Central memory CD8-positive, alpha-beta T cell (primary cell): ENCODE results near the gene ACTG1.

Experiments
- ATAC-seq: fragments of 150-1000 bp; cut with Tn5 transposase; replicated peaks from 2 replicates; pipeline ENCODE4 v1.10.0; 2022; ENCODE audit warnings: mild to moderate bottlenecking, moderate FRiP score, moderate number of reproducible peaks; ENCODE audit not compliant: poor library complexity, severe bottlenecking; ENCODE audit errors: extremely low read depth
- DNase-seq, 2 donors: peaks; one replicate each; pipeline ENCODE4 v3.0.0; 2021; ENCODE audit warnings: low spot score in 2 of 2
- H3K27ac Mint-ChIP-seq: one replicate; pipeline ENCODE4 v1.8.0; 2022; ENCODE audit warnings: low read depth, mild to moderate bottlenecking, moderate library complexity, mixed read lengths
- H3K27me3 Mint-ChIP-seq: one replicate; pipeline ENCODE4 v1.8.0; 2022; ENCODE audit warnings: mixed read lengths
- H3K36me3 Mint-ChIP-seq: one replicate; pipeline ENCODE4 v1.8.0; 2022; ENCODE audit warnings: mild to moderate bottlenecking, moderate library complexity, mixed read lengths; ENCODE audit not compliant: insufficient read depth
- H3K4me1 Mint-ChIP-seq: one replicate; pipeline ENCODE4 v1.8.0; 2022; ENCODE audit warnings: mixed read lengths
- H3K4me3 Mint-ChIP-seq: one replicate; pipeline ENCODE4 v1.8.0; 2022; ENCODE audit warnings: mild to moderate bottlenecking, moderate library complexity, mixed read lengths
- H3K9me3 Mint-ChIP-seq: one replicate; pipeline ENCODE4 v1.8.0; 2022; ENCODE audit warnings: mixed read lengths

Gene ACTG1

DNA sequence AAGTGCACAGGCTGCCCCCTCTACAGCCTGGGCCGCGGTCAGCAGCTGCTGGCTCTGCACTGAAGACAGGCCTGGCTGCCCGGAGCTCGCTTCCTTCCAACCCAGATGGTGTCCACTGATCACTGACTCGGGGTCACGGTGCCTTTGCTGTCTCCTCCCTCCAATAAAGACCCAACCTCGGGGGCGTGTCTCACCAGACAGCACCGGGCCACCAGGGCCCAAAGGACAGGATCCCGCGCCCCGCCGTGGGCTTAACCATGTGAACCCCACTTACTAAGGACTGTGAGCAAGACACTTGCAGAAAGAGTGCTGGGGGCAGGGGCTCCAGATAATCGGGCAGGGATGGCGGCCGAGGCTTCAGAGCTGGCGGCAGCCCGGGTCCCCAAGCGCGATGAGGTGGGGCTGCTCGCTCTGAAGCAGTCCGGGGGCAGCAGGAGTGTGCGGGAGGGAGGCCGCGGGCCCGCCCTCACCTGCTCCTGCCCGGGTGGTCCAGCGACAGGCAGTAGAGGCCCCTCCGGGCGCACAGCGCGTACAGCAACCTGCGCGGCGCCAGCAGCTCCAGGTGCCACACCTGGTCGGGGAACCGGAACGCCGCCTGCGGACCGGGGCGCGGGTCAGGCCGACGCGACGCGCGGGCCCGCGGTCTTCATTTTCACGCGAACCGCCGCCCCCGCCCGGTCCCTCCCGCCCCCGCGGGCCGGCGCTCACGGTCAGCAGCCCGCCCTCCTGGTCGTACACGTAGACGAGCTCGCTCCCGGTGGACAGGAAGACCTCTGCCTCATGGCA is 39.1 kb upstream of the ACTG1 start:
- Mint-ChIP-seq H3K4me3 (peak overlapping the region; percentile 84), H3K4me1 (peaks cover 32% of the 10 kb centered on the region), H3K27ac (peak overlapping the region; percentile 38), H3K36me3 (peaks cover 27% of the 10 kb centered on the region), H3K27me3 (no peaks in the 10 kb centered on the region), H3K9me3 (no peaks in the 10 kb centered on the region)
- ATAC-seq (no peak), DNase-seq (no peak)

DNA sequence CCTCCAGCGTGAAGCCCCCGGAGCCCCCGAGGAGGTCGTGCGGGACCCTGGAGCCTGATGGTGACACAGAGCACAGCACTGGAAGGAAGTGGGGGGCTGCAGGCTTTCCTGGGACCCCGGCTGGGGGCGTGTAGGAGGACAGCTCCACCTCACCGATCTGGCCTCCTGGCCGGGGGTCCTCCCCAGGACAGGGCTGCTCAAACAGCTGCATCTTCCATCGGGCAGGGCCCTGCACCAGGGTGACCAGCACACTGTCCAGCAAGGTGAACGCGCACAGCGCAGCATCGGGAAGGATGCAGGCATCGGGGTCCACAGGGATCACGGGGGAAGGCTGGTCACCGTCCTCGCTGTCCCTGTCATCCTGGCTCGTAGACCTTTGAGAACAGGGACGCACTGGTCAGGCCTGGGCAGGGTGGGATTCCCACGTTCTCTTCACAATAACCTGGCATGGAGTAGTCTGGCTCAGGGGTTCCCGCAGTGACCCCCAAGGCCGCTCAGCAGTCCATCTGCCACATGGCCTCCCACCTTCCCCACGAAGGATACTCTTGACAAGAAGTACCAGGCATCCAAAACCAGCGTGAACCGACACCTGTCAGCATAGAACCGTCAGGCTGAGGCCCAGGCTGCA is 38.3 kb upstream of the ACTG1 start:
- H3K27ac Mint-ChIP-seq: peak overlapping the region; percentile 19
- H3K27me3 Mint-ChIP-seq: no peaks in the 10 kb centered on the region
- ATAC-seq (no peak), DNase-seq (no peak)
- no peaks in the 10 kb centered on the region for H3K9me3 Mint-ChIP-seq
- H3K4me3 Mint-ChIP-seq: peak overlapping the region; percentile 84
- H3K36me3 Mint-ChIP-seq: peaks cover 29% of the 10 kb centered on the region
- peaks cover 32% of the 10 kb centered on the region for H3K4me1 Mint-ChIP-seq

DNA sequence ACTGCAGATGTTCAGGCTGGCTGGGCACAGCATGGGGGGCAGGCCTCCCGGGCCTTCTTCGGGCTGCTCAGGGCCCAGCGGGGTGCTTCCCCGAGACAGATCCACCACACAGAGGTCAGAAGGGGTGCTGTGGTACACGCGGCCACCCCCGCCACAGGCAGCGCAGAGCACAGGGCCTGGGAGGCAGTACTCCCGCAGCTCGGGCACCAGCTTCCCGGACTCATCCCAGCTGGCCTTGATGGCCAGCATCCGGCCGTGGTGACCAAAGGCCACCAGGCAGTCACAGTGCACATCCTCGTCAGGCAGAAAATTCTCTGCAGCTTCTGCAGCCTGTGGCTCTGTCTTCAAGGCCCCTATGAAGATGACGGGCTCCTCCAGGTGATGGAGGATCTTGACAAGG is 37.7 kb upstream of the ACTG1 start:
- DNase-seq: no peak
- peaks cover 30% of the 10 kb centered on the region for H3K36me3 Mint-ChIP-seq
- peak overlapping the region; percentile 84 for H3K4me3 Mint-ChIP-seq
- no peaks in the 10 kb centered on the region for H3K27me3 Mint-ChIP-seq
- peak overlapping the region; percentile 19 for H3K27ac Mint-ChIP-seq
- no peaks in the 10 kb centered on the region for H3K9me3 Mint-ChIP-seq
- ATAC-seq: no peak
- H3K4me1 Mint-ChIP-seq: peaks cover 32% of the 10 kb centered on the region

DNA sequence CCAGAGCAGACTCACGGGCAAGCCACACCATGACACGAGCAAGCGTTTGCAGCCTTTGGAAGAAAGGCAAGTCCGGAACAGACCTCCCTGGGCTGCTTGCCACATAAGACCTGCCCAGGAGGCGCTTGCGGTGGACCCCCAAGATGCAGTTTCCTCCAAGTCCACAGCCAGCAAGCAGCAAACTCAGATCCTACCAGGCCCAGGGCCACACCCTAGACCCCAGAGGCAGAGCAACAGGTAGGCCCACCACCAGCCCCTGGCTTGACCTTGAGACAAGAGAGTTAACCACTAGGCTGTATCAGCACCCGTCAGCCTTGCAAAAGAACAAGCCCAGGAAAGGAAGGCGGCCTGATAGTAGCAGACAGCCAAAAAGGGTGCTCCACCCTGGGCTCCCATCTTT is 37.2 kb upstream of the ACTG1 start:
- Mint-ChIP-seq H3K9me3 (no peaks in the 10 kb centered on the region), H3K4me1 (peaks cover 32% of the 10 kb centered on the region), H3K36me3 (peaks cover 31% of the 10 kb centered on the region), H3K4me3 (peak overlapping the region; percentile 84), H3K27ac (peak overlapping the region; percentile 19), H3K27me3 (no peaks in the 10 kb centered on the region)
- DNase-seq (no peak), ATAC-seq (no peak)

DNA sequence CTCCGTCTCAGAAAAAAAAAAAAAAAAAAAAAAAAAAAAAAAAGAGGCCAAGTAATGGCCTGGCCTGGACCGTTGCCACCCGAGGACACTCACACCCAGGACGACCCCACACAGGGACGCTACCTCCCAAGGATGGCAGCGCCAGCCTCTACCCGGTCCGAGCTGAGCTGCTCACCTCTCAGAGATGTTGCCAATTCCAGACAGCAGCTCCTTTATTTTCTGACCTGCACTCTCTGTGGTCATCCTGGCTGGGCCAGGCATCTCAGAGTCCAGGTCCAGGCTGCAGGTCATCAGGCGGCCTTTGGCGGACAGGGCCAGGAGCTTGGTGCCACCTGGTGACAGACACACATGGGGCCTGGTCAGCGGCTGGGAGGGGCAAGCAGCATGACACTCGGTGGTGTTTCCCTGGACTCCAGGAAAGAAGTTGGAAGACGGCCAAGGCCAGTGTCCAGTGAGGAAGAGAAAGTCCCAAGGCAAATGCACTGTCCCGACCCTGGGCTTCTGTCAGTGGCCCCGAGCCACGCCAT is 36.5 kb upstream of the ACTG1 start:
- no peak for ATAC-seq
- Mint-ChIP-seq H3K36me3 (peaks cover 30% of the 10 kb centered on the region), H3K4me3 (peak overlapping the region; percentile 13), H3K4me1 (peaks cover 29% of the 10 kb centered on the region), H3K27me3 (no peaks in the 10 kb centered on the region), H3K27ac (no peak overlapping the region), H3K9me3 (no peaks in the 10 kb centered on the region)
- DNase-seq: no peak

DNA sequence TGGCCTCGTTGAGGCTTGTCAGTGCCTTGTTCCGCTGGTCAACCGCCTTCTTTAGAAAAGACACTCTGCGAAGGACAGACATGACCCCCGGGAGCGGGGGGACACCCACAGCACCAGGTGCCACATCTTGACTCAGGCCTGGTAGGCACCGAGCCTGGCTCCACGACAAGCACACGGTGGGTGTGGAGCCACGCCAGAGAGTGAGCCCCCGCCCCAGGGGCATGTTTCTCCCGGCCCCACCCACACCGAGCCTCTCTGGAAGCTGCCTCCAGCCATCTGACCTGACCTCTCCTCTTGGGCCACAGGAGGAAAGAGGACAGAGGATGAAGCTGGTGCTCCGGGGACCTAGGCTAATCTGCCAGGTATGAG is 35.0 kb upstream of the ACTG1 start:
- H3K9me3 Mint-ChIP-seq: no peaks in the 10 kb centered on the region
- peaks cover 15% of the 10 kb centered on the region for H3K4me1 Mint-ChIP-seq
- H3K4me3 Mint-ChIP-seq: no peak overlapping the region
- peaks cover 20% of the 10 kb centered on the region for H3K36me3 Mint-ChIP-seq
- no peak overlapping the region for H3K27ac Mint-ChIP-seq
- no peak for ATAC-seq
- DNase-seq: no peak
- no peaks in the 10 kb centered on the region for H3K27me3 Mint-ChIP-seq

DNA sequence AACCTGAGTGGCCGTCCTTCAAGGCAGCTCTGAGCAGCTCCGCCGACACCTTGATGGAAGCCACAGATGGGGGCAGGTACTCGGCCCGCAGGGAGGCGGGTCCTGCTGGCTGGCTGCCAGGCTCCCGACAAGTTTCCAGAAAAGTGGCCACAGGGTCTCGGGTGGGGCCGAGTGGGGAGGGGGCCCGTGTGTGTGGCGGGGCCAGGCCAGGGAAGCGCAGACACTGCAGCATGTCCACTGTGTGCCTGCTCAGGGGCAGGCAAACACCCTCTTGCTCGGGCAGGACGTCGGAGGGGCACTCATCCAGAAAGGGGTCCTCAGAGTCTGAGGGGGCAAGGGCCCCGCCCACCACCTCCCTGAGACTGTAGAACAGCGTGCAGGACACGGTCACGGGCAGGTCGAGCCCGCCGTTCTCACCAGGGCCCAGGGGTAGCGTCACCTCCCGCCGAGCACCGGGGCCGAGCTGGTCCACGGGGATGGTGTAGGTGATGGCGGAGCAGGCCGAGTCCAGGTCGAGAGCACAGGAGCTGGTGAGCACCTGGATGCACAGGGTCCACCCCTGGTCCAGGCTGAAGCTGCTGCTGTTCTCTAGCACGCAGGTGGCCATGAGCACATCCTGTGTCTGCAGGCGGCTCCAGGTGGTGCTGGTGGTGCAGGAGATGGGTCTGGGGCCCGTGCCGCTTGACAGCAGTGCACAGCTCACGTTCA is 34.5 kb upstream of the ACTG1 start:
- no peak for DNase-seq
- H3K4me1 Mint-ChIP-seq: peaks cover 15% of the 10 kb centered on the region

DNA sequence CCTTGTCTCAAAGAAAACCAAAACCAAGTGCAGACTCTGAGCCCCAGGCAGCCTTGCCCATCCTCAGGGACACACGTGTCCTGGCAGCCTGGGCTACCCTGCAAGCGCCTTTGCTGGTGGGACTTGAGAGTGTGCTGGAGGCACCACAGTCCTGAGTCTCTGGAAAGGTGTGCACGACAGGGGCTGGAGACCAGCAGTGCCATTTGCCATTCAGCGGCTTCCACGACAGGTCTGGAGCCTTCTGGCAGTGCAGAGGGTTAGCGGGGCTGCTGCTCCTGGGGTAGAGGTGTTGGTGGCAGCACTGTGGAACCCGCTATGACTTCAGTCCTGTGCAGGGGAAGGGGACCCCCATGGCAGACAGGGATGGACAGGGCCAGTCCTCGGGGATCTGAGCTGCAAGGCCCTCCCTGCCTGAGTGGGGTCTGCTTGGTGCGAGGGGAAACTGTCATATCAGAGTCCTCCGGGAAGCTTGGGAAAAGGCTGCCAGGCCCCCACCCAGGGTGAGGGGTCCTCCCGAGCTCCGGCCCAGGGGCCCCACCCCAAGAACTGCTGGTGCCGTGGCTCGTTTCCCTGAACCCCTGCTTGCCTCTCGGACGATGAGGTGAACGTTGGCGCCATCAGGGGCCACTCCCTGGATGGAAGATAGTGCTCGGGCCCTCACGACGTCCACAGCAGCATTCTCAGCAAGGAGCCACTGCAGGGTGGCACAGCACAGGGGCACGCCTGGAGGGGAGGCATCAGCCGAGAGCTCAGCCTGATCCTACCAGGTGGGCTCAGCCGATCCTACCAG is 32.8 kb upstream of the ACTG1 start:
- DNase-seq (no peak), ATAC-seq (no peak)
- H3K27me3 Mint-ChIP-seq: no peaks in the 10 kb centered on the region
- H3K9me3 Mint-ChIP-seq: no peaks in the 10 kb centered on the region
- peaks cover 9% of the 10 kb centered on the region for H3K4me1 Mint-ChIP-seq
- no peak overlapping the region for H3K27ac Mint-ChIP-seq
- H3K4me3 Mint-ChIP-seq: no peak overlapping the region
- peaks cover 15% of the 10 kb centered on the region for H3K36me3 Mint-ChIP-seq

More for the DNA sequence above, 34.5 kb upstream of the ACTG1 start:
- Mint-ChIP-seq H3K4me3 (no peak overlapping the region), H3K36me3 (peaks cover 19% of the 10 kb centered on the region), H3K27me3 (no peaks in the 10 kb centered on the region), H3K9me3 (no peaks in the 10 kb centered on the region), H3K27ac (no peak overlapping the region)
- no peak for ATAC-seq

DNA sequence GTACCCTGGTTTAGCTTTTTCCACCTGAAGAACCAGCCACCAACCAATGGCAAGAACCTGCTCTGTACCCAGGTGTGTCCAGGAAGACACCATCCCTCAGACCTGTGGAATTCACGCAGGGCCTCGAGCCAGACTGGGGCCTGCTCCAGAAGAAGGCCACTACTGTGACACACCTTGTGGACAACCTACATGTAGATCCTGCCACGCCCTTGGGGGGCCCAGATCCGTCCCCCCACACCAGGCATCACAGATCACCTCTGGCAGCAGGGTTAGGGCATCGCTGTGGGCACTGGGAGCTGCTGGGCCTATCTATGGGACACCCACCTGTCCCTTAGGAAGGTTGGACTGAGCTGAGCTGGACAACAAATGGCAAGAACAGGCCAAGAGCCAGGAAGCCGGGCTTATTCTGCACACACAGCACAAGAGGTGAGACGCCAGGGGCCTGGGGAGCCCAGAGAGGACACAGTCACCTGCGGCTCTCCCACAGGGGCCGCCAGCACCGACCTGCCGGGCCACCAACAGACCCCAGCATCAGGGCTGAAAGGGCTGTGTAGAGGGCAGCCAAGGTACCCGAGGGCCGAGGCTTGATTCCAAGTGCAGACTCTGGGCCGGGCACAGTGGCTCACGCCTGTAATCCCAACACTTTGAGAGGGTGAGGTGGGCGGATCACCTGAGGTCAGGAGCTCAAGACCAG is 31.8 kb upstream of the ACTG1 start:
- no peaks in the 10 kb centered on the region for H3K9me3 Mint-ChIP-seq
- no peak overlapping the region for H3K4me3 Mint-ChIP-seq
- ATAC-seq (no peak), DNase-seq (no peak)
- H3K36me3 Mint-ChIP-seq: peaks cover 10% of the 10 kb centered on the region
- peaks cover under 1% of the 10 kb centered on the region for H3K4me1 Mint-ChIP-seq
- no peaks in the 10 kb centered on the region for H3K27me3 Mint-ChIP-seq
- H3K27ac Mint-ChIP-seq: peak overlapping the region; percentile 47

DNA sequence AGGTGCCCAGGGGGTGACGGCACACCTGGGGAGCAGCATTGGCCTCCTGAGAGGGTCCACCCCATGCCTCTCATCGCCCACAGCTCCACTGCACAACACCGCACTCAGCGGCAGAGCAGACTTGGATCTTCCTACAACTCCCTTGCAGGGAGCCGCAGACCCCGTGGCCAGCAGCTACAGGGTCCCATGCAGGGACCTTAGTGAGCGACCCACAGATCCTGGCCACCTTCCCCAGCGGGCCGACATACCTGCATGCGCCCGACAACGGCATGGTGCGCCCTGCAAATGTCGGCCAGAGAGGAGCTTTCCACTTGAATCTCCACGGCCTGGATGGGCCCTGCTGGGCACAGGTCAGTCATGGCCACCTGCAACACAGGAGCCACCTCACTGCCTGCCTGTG is 31.2 kb upstream of the ACTG1 start:
- H3K4me3 Mint-ChIP-seq: no peak overlapping the region
- no peaks in the 10 kb centered on the region for H3K4me1 Mint-ChIP-seq
- DNase-seq (no peak), ATAC-seq (no peak)
- H3K36me3 Mint-ChIP-seq: peaks cover 9% of the 10 kb centered on the region
- H3K27ac Mint-ChIP-seq: no peak overlapping the region
- H3K9me3 Mint-ChIP-seq: no peaks in the 10 kb centered on the region
- no peaks in the 10 kb centered on the region for H3K27me3 Mint-ChIP-seq

DNA sequence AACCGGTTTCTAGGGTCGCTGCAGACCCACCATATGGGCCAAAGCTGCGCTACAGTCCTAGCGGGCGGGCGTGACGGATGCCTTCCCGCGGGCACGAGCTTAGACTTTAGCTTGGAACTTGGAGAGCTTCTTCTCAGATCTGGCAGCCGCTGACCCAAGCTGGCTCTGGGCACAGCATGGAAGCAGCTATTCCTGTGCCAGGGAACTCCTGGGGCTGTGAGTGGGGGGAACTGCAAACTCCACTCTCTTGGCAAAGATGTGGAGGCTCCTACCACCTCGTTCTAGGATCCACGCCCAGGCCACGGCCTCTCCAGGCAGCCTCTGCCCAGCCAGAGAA is 30.7 kb upstream of the ACTG1 start:
- no peak overlapping the region for H3K27ac Mint-ChIP-seq
- ATAC-seq (no peak), DNase-seq (no peak)
- no peaks in the 10 kb centered on the region for H3K9me3 Mint-ChIP-seq
- no peak overlapping the region for H3K4me3 Mint-ChIP-seq
- no peaks in the 10 kb centered on the region for H3K4me1 Mint-ChIP-seq
- H3K36me3 Mint-ChIP-seq: peaks cover 9% of the 10 kb centered on the region
- no peaks in the 10 kb centered on the region for H3K27me3 Mint-ChIP-seq
